ENCODE data around the gene MAT2A.
"Not testable (repeated sequence)": the region's sequence is repeated elsewhere in the genome, so short reads cannot be mapped to it uniquely, and the experiment has no call there.

DNA sequence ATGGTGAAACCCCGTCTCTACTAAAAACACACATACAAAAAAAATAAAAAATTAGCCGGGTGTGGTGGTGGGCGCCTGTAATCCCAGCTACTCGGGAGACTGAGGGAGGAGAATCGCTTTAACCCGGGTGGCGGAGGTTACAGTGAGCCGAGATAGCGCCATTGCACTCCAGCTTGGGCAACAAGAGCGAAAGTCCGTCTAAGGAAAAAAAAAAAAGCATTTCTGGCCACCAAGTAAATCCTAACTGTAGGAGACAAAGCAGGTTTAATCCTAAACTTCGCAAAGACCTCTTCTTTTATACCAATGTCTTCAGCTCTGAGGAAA lies 21.4 kb downstream of the MAT2A start:
- TF ChIP-seq, protein P1, sequence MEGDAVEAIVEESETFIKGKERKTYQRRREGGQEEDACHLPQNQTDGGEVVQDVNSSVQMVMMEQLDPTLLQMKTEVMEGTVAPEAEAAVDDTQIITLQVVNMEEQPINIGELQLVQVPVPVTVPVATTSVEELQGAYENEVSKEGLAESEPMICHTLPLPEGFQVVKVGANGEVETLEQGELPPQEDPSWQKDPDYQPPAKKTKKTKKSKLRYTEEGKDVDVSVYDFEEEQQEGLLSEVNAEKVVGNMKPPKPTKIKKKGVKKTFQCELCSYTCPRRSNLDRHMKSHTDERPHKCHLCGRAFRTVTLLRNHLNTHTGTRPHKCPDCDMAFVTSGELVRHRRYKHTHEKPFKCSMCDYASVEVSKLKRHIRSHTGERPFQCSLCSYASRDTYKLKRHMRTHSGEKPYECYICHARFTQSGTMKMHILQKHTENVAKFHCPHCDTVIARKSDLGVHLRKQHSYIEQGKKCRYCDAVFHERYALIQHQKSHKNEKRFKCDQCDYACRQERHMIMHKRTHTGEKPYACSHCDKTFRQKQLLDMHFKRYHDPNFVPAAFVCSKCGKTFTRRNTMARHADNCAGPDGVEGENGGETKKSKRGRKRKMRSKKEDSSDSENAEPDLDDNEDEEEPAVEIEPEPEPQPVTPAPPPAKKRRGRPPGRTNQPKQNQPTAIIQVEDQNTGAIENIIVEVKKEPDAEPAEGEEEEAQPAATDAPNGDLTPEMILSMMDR (IDR thresholded peaks at IDR 0.05) = not testable (repeated sequence)
- not testable (repeated sequence) for TF ChIP-seq POLR2A, EP300 (IDR thresholded peaks at IDR 0.05)

Measured in suprapubic skin (tissue), 3 donors.